Upper lobe of left lung (tissue), 4 donors: ENCODE measurements around the gene DISC1.

Experiments used
- CTCF ChIP-seq, 6 experiments: fragments of 450-650 bp in 4 of 6; fragments of 200-600 bp in 2 of 6; sonication (generic) in 2 of 6; IDR thresholded peaks; one replicate each; pipeline ENCODE4 v1.5.1; 2016 to 2019; ENCODE audit warnings: antibody characterized with exemption in 6 of 6
- EP300 ChIP-seq, 4 donors: sonication (generic); formaldehyde crosslinking; IDR thresholded peaks; one replicate each; pipeline ENCODE4 v1.5.1; 2017; ENCODE audit warnings: antibody characterized with exemption in 4 of 4, control low read depth in 2 of 4
- POLR2A ChIP-seq, 4 donors: fragments of 450-650 bp; IDR thresholded peaks; one replicate each; pipeline ENCODE4 v1.5.1; 2016 to 2017; ENCODE audit warnings: antibody characterized with exemption in 4 of 4, mild to moderate bottlenecking in 2 of 4
- POLR2AphosphoS5 ChIP-seq, 2 donors: sonication (generic); formaldehyde crosslinking; IDR thresholded peaks; one replicate each; pipeline ENCODE4 v1.5.1; 2017; ENCODE audit warnings: antibody characterized with exemption in 2 of 2

DNA sequence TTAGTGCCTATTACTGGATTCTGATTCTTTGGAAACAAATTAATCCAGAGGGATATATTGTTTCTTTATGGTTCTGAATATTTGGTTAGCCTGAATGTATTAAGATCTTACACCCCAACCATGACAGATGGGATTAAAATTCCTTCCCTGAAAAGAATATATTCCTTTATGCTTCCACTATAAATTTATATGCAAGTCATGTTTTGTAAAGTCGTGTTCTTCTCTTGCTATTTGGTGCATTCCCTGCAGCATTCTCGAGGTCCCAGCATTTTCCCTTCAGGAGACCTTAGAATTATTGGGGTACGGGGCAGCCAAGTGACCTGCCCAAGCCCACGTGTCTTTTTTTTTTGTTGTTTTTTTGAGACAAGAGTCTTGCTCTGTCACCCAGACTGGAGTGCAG lies 62.4 kb downstream of the DISC1 start:
- no peak for TF ChIP-seq CTCF (IDR thresholded peaks at IDR 0.05)
- no peak for TF ChIP-seq POLR2AphosphoS5 (IDR thresholded peaks at IDR 0.05)
- TF ChIP-seq POLR2A (IDR thresholded peaks at IDR 0.05): no peak
- no peak for TF ChIP-seq EP300 (IDR thresholded peaks at IDR 0.05)
